Endodermal cell (in vitro differentiated cells): ENCODE results near the gene PIP5KL1. TPM values are rescaled to one million over a fixed set of nuclear protein-coding genes. Genes with fewer than 3 reads are reported as not detected.
A peak's percentile ranks its signal among the peaks of the same experiment; 100 is the strongest.

ENCODE experiments used
- DNase-seq: peaks from one replicate; pipeline ENCODE4 v3.0.0-alpha.2; 2017
- H3K27ac ChIP-seq: 2 replicates; pipeline ENCODE4 v1.5.1; 2013; ENCODE audit warnings: mild to moderate bottlenecking, low read depth, low read length, moderate library complexity
- H3K27me3 ChIP-seq: 2 replicates; pipeline ENCODE4 v1.6.1; 2013; ENCODE audit warnings: mild to moderate bottlenecking, low read length, moderate library complexity; ENCODE audit not compliant: insufficient read depth, control insufficient read depth, poor library complexity, severe bottlenecking
- H3K36me3 ChIP-seq: 2 replicates; pipeline ENCODE4 v1.7.0; 2013; ENCODE audit warnings: mild to moderate bottlenecking, low read length, moderate library complexity; ENCODE audit not compliant: control insufficient read depth, insufficient read depth
- H3K4me1 ChIP-seq: one replicate; pipeline ENCODE4 v1.7.0; 2013; ENCODE audit warnings: low read length; ENCODE audit not compliant: control insufficient read depth, insufficient read depth
- H3K4me3 ChIP-seq: 2 replicates; pipeline ENCODE4 v1.5.1; 2013; ENCODE audit warnings: mild to moderate bottlenecking, low read length, moderate library complexity
- H3K9ac ChIP-seq: 2 replicates; pipeline ENCODE4 v1.6.1; 2013; ENCODE audit warnings: mild to moderate bottlenecking, low read length, moderate library complexity; ENCODE audit not compliant: poor library complexity, severe bottlenecking; ENCODE audit errors: extremely low read depth
- H3K9me3 ChIP-seq: 2 replicates; pipeline ENCODE4 v1.6.1; 2013; ENCODE audit warnings: mild to moderate bottlenecking, low read length, moderate library complexity; ENCODE audit not compliant: control insufficient read depth
- H3K27ac Mint-ChIP-seq: 2 replicates; pipeline ENCODE4 v1.8.0; 2020; ENCODE audit warnings: mixed read lengths
- H3K27me3 Mint-ChIP-seq: 2 replicates; pipeline ENCODE4 v1.8.0; 2021; ENCODE audit warnings: mild to moderate bottlenecking, mixed read lengths; ENCODE audit not compliant: insufficient read depth
- H3K36me3 Mint-ChIP-seq: 2 replicates; pipeline ENCODE4 v1.8.0; 2020; ENCODE audit warnings: low read depth, mixed read lengths
- H3K4me1 Mint-ChIP-seq: 2 replicates; pipeline ENCODE4 v1.8.0; 2020; ENCODE audit warnings: mixed read lengths
- H3K4me3 Mint-ChIP-seq: 2 replicates; pipeline ENCODE4 v1.8.0; 2020; ENCODE audit warnings: mild to moderate bottlenecking, moderate library complexity, mixed read lengths
- H3K9me3 Mint-ChIP-seq: 2 replicates; pipeline ENCODE4 v1.8.0; 2020; ENCODE audit warnings: mild to moderate bottlenecking, mixed read lengths
- CTCF ChIP-seq: fragments of 200-600 bp; sonication (generic); conservative IDR thresholded peaks from 2 replicates; pipeline ENCODE4 v1.5.0; 2021; ENCODE audit warnings: antibody characterized with exemption, mild to moderate bottlenecking
- WGBS, 2 experiments: methylation state at CpG; one replicate each; pipeline versions ENCODE4 v1.1.5 to v1.1.7; 2013; ENCODE audit warnings: missing lambda C conversion rate in 2 of 2, mixed read lengths in 1 of 2; ENCODE audit not compliant: insufficient coverage in 1 of 2, insufficient read length in 1 of 2; 5-methylcytosine and 5-hydroxymethylcytosine counted together
- total RNA-seq, 2 donors: library from RNA; stranded (reverse); fragmentation: NEBNext Ultra II Directional in 1 of 2; extraction: Animal tissue kit (Norgen Biotek cat#: 25700) in 1 of 2; gene quantifications; 2 replicates in 1 of 2; 3 replicates in 1 of 2; pipeline ENCODE4 v1.2.1, GENCODE V29; 2021

Gene PIP5KL1
- total RNA-seq, 2 donors from 2014 or later, result 6.6 to 9.3 TPM

- Mint-ChIP-seq H3K27ac (no peak overlapping the region), H3K9me3 (no peaks in the 10 kb centered on the region), H3K4me3 (no peak overlapping the region), H3K36me3 (peaks cover 4% of the 10 kb centered on the region), H3K4me1 (peaks cover 13% of the 10 kb centered on the region), H3K27me3 (no peaks in the 10 kb centered on the region)
- no peaks in the 10 kb centered on the region for H3K36me3 ChIP-seq
- 80 to 89% methylated on average over 6 to 7 of the region's 8 CpGs for WGBS, 2 experiments
- no peak overlapping the region for H3K4me3 ChIP-seq
- H3K4me1 ChIP-seq, result peaks cover 8% of the 10 kb centered on the region
- no peaks in the 10 kb centered on the region for H3K9me3 ChIP-seq
- DNase-seq, result no peak
- H3K9ac ChIP-seq, result no peak overlapping the region
- H3K27ac ChIP-seq, result no peak overlapping the region
- no peak for TF ChIP-seq CTCF
- no peaks in the 10 kb centered on the region for H3K27me3 ChIP-seq
Measured at GRCh38 chr9:127880143-127880542, 50.4 kb downstream of the PIP5KL1 start.

GRCh38 chr9:127878652-127879390 is 51.8 kb downstream of the PIP5KL1 start:
- peaks cover 8% of the 10 kb centered on the region for H3K4me1 ChIP-seq
- no peaks in the 10 kb centered on the region for H3K9me3 Mint-ChIP-seq
- DNase-seq, result no peak
- H3K27ac Mint-ChIP-seq, result no peak overlapping the region
- no peaks in the 10 kb centered on the region for H3K9me3 ChIP-seq
- no peaks in the 10 kb centered on the region for H3K27me3 Mint-ChIP-seq
- no peak overlapping the region for H3K4me3 ChIP-seq
- no peak overlapping the region for H3K9ac ChIP-seq
- 93 to 96% methylated on average over 5 to 8 of the region's 8 CpGs for WGBS, 2 experiments
- peaks cover 11% of the 10 kb centered on the region for H3K4me1 Mint-ChIP-seq
- no peaks in the 10 kb centered on the region for H3K36me3 Mint-ChIP-seq
- no peak overlapping the region for H3K4me3 Mint-ChIP-seq
- H3K27ac ChIP-seq, result no peak overlapping the region
- H3K36me3 ChIP-seq, result no peaks in the 10 kb centered on the region
- no peak for TF ChIP-seq CTCF
- H3K27me3 ChIP-seq, result no peaks in the 10 kb centered on the region

DNA sequence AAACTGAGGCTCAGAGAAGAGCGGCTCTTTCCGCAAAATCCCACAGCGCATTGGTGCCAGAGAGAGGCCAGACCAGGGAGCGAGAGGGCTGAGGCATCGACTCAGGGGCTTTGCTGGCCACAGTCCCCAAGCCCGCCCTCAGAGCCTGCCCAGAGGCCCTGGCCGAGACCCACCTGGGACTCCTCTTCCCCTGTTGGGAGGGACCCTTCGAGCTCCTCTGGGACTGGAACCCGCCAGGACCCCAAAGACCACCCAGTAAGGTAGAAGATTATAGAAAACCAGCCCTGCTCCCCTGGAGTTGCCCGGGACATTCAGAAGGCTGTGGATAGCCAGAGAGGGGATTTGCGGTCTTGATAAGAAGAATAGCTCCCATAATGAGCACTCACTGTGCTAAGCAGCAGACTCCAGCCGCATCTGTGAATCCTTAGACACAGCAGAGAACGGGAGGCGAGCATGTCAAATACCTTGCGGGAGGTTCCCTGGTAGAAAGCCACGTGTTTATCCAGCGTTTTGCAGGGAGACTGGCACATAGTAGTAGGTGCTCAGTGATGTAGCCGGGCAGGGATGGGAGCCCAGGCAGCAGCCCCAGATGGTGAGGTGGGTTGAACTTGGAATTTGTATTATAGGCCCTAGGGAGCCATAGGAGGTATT is 52.5 kb downstream of the PIP5KL1 start:
- Histone ChIP-seq H3K9ac (no peak overlapping the region), H3K4me3 (peak overlapping the region; percentile 81), H3K27ac (no peak overlapping the region), H3K9me3 (no peaks in the 10 kb centered on the region), H3K27me3 (no peaks in the 10 kb centered on the region), H3K4me1 (peaks cover 8% of the 10 kb centered on the region), H3K36me3 (no peaks in the 10 kb centered on the region)
- no peaks in the 10 kb centered on the region for H3K9me3 Mint-ChIP-seq
- no peak overlapping the region for H3K27ac Mint-ChIP-seq
- 60 to 63% methylated on average over 13 to 18 of the region's 18 CpGs for WGBS, 2 experiments
- peaks cover 11% of the 10 kb centered on the region for H3K4me1 Mint-ChIP-seq
- DNase-seq, result peak; percentile 64
- no peaks in the 10 kb centered on the region for H3K27me3 Mint-ChIP-seq
- no peak for TF ChIP-seq CTCF
- H3K4me3 Mint-ChIP-seq, result peak overlapping the region; percentile 65
- no peaks in the 10 kb centered on the region for H3K36me3 Mint-ChIP-seq
